GM23338 (cell line): ENCODE results near the gene NFATC1. TPM values are rescaled to one million over a fixed set of nuclear protein-coding genes. Genes with fewer than 3 reads are reported as not detected.

ENCODE experiments used
- ATAC-seq: fragments of 200-7000 bp; cut with Tn5 transposase; 3 replicates; pipeline ENCODE4 v1.9.1; 2020
- DNase-seq: peaks from one replicate; pipeline ENCODE4 v3.0.0-alpha.2; 2015; ENCODE audit warnings: low spot score
- H2AFZ ChIP-seq: fragments of 200-600 bp; sonication (generic); 2 replicates; pipeline ENCODE4 v1.8.0; 2016; ENCODE audit warnings: antibody characterized with exemption, mild to moderate bottlenecking, moderate library complexity
- H3F3A ChIP-seq: fragments of 200-600 bp; sonication (generic); replicated peaks from 2 replicates; pipeline ENCODE4 v1.8.0; 2017; ENCODE audit warnings: antibody characterized with exemption, mixed run types, low read depth
- H3K27ac ChIP-seq: fragments of 200-600 bp; sonication (generic); 2 replicates; pipeline ENCODE4 v1.6.1; 2016; ENCODE audit warnings: low read depth
- H3K27me3 ChIP-seq: fragments of 200-600 bp; sonication (generic); 2 replicates; pipeline ENCODE4 v1.8.0; 2016; ENCODE audit warnings: mild to moderate bottlenecking, mixed run types, moderate library complexity; ENCODE audit not compliant: insufficient read depth
- H3K36me3 ChIP-seq: fragments of 200-600 bp; sonication (generic); 2 replicates; pipeline ENCODE4 v1.8.0; 2016; ENCODE audit warnings: mild to moderate bottlenecking; ENCODE audit not compliant: insufficient read depth
- H3K4me1 ChIP-seq: fragments of 200-600 bp; sonication (generic); 2 replicates; pipeline ENCODE4 v1.8.0; 2016; ENCODE audit warnings: mild to moderate bottlenecking, moderate library complexity; ENCODE audit not compliant: insufficient read depth
- H3K4me2 ChIP-seq: fragments of 200-600 bp; sonication (generic); 2 replicates; pipeline ENCODE4 v1.7.1; 2017; ENCODE audit warnings: mixed run types
- H3K4me3 ChIP-seq: fragments of 200-600 bp; sonication (generic); 2 replicates; pipeline ENCODE4 v1.6.1; 2016; ENCODE audit warnings: mixed run types
- H3K79me2 ChIP-seq: fragments of 200-600 bp; sonication (generic); replicated peaks from 2 replicates; pipeline ENCODE4 v1.8.0; 2017; ENCODE audit warnings: mild to moderate bottlenecking; ENCODE audit not compliant: insufficient read depth
- H3K9me2 ChIP-seq: fragments of 200-600 bp; sonication (generic); 2 replicates; pipeline ENCODE4 v1.8.0; 2017; ENCODE audit not compliant: insufficient read depth
- H4K20me1 ChIP-seq: fragments of 200-600 bp; sonication (generic); replicated peaks from 2 replicates; pipeline ENCODE4 v1.8.0; 2017; ENCODE audit warnings: mild to moderate bottlenecking; ENCODE audit not compliant: insufficient read depth
- H3K27ac Mint-ChIP-seq: 2 replicates; pipeline ENCODE4 v1.8.0; 2020; ENCODE audit warnings: inconsistent platforms, mild to moderate bottlenecking, moderate library complexity, mixed read lengths
- H3K27me3 Mint-ChIP-seq: 3 replicates; pipeline ENCODE4 v1.8.0; 2022; ENCODE audit warnings: low read depth, mild to moderate bottlenecking, moderate library complexity, mixed read lengths, inconsistent platforms; ENCODE audit not compliant: insufficient read depth, poor library complexity
- H3K36me3 Mint-ChIP-seq: 3 replicates; pipeline ENCODE4 v1.8.0; 2021; ENCODE audit warnings: low read depth, mild to moderate bottlenecking, inconsistent platforms, moderate library complexity, mixed read lengths
- H3K4me1 Mint-ChIP-seq: 3 replicates; pipeline ENCODE4 v1.8.0; 2020; ENCODE audit warnings: mild to moderate bottlenecking, inconsistent platforms, mixed read lengths
- H3K4me3 Mint-ChIP-seq: 3 replicates; pipeline ENCODE4 v1.8.0; 2021; ENCODE audit warnings: moderate library complexity, mild to moderate bottlenecking, inconsistent platforms, mixed read lengths
- H3K9me3 Mint-ChIP-seq: 3 replicates; pipeline ENCODE4 v1.8.0; 2020; ENCODE audit warnings: moderate library complexity, mild to moderate bottlenecking, inconsistent platforms, mixed read lengths
- ETS1 ChIP-seq: IDR thresholded peaks from 2 replicates; pipeline ENCODE4 v1.6.1; 2016; ENCODE audit warnings: antibody characterized with exemption
- EZH2 ChIP-seq: fragments of 200-600 bp; sonication (generic); IDR thresholded peaks from one replicate; pipeline ENCODE4 v1.8.0; 2017; ENCODE audit warnings: antibody characterized with exemption, mild to moderate bottlenecking, low read depth; ENCODE audit not compliant: unreplicated experiment
- EZH2phosphoT487 ChIP-seq: fragments of 200-600 bp; sonication (generic); IDR thresholded peaks from one replicate; pipeline ENCODE4 v1.8.1; 2018; ENCODE audit warnings: antibody characterized with exemption; ENCODE audit not compliant: unreplicated experiment
- JUNB ChIP-seq: IDR thresholded peaks from one replicate; pipeline ENCODE4 v1.6.1; 2016; ENCODE audit warnings: antibody characterized with exemption; ENCODE audit not compliant: unreplicated experiment
- NANOG ChIP-seq: IDR thresholded peaks from 2 replicates; pipeline ENCODE4 v1.6.1; 2016; ENCODE audit warnings: antibody characterized with exemption, borderline replicate concordance
- POLR2AphosphoS5 ChIP-seq: IDR thresholded peaks from 2 replicates; pipeline ENCODE4 v1.6.1; 2016; ENCODE audit warnings: antibody characterized with exemption, low read depth
- REST ChIP-seq: IDR thresholded peaks from one replicate; pipeline ENCODE4 v1.6.1; 2018; ENCODE audit warnings: antibody characterized with exemption; ENCODE audit not compliant: unreplicated experiment
- ZNF114 ChIP-seq: fragments of 250-450 bp; sonication (Bioruptor Pico); IDR thresholded peaks from 2 replicates; pipeline ENCODE4 v1.5.0; 2020; ENCODE audit warnings: mild to moderate bottlenecking, moderate library complexity
- ZNF331 ChIP-seq: fragments of 250-450 bp; sonication (Bioruptor Pico); IDR thresholded peaks from 2 replicates; pipeline ENCODE4 v1.5.0; 2020; ENCODE audit warnings: low read depth, mild to moderate bottlenecking, moderate library complexity
- ZNF462 ChIP-seq: fragments of 250-450 bp; sonication (Bioruptor Pico); IDR thresholded peaks from 2 replicates; pipeline ENCODE4 v1.5.0; 2020; ENCODE audit warnings: mild to moderate bottlenecking, moderate library complexity
- polyA plus RNA-seq: library from polyadenylated mRNA; unstranded; fragments of >200 nt; fragmentation: Nextera tagmentation; extraction: Ambion mirVana; gene quantifications from 2 replicates; pipeline ENCODE4 v1.2.1, GENCODE V29; 2016
- total RNA-seq: library from RNA; depleted of rRNA; stranded (reverse); fragments of >200 nt; shearing (Covaris generic); gene quantifications from 2 replicates; pipeline ENCODE4 v1.2.3, GENCODE V29; 2014

NFATC1 gene
- total and polyA plus RNA-seq, 2 experiments from 2014 or later, result 3.9 to 6.4 TPM

- no peaks in the 10 kb centered on the region for H3K4me1 ChIP-seq
- H3K27me3 ChIP-seq, result no peaks in the 10 kb centered on the region
- Mint-ChIP-seq H3K9me3 (peaks cover 22% of the 10 kb centered on the region), H3K4me1 (peaks cover 7% of the 10 kb centered on the region), H3K36me3 (peaks cover 5% of the 10 kb centered on the region; the same call in 1 of the 3 replicates), H3K27me3 (no peaks in the 10 kb centered on the region), H3K27ac (no peak overlapping the region), H3K4me3 (no peak overlapping the region)
- no peak overlapping the region for H3K4me2 ChIP-seq
- TF ChIP-seq EZH2, result no peak
- TF ChIP-seq REST, result no peak
- no peak for TF ChIP-seq ETS1
- no peak for TF ChIP-seq EZH2phosphoT487
- TF ChIP-seq NANOG, result no peak
- no peak for TF ChIP-seq ZNF331
- no peak for TF ChIP-seq ZNF462 (CRISPR knock-in tag)
- no peak for TF ChIP-seq JUNB
- TF ChIP-seq POLR2AphosphoS5, result no peak
- no peak for TF ChIP-seq ZNF114 (CRISPR knock-in tag)
- no peaks in the 10 kb centered on the region for H3F3A ChIP-seq
- ATAC-seq (no peak), DNase-seq (no peak)
- no peak overlapping the region for H2AFZ ChIP-seq
- H3K27ac ChIP-seq, result no peak overlapping the region
- H3K79me2 ChIP-seq, result no peaks in the 10 kb centered on the region
- no peak overlapping the region for H3K4me3 ChIP-seq
- no peaks in the 10 kb centered on the region for H3K9me2 ChIP-seq
- H4K20me1 ChIP-seq, result no peaks in the 10 kb centered on the region
- H3K36me3 ChIP-seq, result no peaks in the 10 kb centered on the region
Observed at GRCh38 chr18:79573921-79574491, 178.3 kb downstream of the NFATC1 start.
